ENCODE results near the gene JPT1. TPM values are rescaled to one million over a fixed set of nuclear protein-coding genes. Genes with fewer than 3 reads are reported as not detected.

Gene JPT1
- total and polyA plus RNA-seq, 4 donors = 35.1 to 140 (median 97.1) TPM

DNA sequence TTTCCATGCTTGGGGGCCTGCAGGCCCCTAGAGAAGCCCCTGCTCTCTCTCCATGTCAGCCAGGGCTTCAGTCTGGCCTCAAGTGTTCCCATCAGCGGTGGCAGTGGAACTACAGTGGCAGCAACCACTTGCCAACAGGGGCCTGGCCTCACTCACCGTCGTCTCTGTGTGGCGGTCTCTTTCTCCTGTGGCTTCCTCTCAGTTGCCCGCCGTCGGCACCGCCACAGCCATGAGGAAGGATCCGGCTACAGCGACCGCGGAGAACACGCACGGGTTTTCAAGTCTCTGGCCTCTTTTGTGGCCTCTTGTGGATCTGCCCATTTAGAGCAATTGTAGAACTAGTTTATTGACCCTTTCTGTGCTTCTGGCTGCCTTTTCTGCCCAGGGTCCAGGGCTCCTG is 36.0 kb downstream of the JPT1 start:
- TF ChIP-seq, protein P1, sequence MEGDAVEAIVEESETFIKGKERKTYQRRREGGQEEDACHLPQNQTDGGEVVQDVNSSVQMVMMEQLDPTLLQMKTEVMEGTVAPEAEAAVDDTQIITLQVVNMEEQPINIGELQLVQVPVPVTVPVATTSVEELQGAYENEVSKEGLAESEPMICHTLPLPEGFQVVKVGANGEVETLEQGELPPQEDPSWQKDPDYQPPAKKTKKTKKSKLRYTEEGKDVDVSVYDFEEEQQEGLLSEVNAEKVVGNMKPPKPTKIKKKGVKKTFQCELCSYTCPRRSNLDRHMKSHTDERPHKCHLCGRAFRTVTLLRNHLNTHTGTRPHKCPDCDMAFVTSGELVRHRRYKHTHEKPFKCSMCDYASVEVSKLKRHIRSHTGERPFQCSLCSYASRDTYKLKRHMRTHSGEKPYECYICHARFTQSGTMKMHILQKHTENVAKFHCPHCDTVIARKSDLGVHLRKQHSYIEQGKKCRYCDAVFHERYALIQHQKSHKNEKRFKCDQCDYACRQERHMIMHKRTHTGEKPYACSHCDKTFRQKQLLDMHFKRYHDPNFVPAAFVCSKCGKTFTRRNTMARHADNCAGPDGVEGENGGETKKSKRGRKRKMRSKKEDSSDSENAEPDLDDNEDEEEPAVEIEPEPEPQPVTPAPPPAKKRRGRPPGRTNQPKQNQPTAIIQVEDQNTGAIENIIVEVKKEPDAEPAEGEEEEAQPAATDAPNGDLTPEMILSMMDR (IDR thresholded peaks at IDR 0.05; ENCODE audit: control extremely low read depth, extremely low read depth) = no peak
- no peak for DNase-seq
- H3K9me3 ChIP-seq (ENCODE audit: control insufficient read depth in 4 of 4, insufficient read depth in 3 of 4, low read length in 3 of 4) = no peaks in the 10 kb centered on the region
- no peak for ATAC-seq (ENCODE audit: insufficient read depth, low FRiP score)
- peaks cover 0 to 34% (median 7%) of the 10 kb centered on the region in 5 donors for H3K4me1 ChIP-seq (ENCODE audit: control insufficient read depth in 5 of 5, insufficient read depth in 5 of 5, low read length in 5 of 5)
- no peak overlapping the region for H3K4me3 ChIP-seq
- peaks cover 0 to 15% (median 8%) of the 10 kb centered on the region in 4 donors for H3K36me3 ChIP-seq (ENCODE audit: control insufficient read depth in 4 of 4, insufficient read depth in 4 of 4, low read length in 4 of 4)
- no peak overlapping the region for H3K27ac ChIP-seq (ENCODE audit: low read depth in 1 of 2, low read length in 1 of 2)
- H3K27me3 ChIP-seq (ENCODE audit: control insufficient read depth in 3 of 3, insufficient read depth in 3 of 3, low read length in 2 of 3) = no peaks in the 10 kb centered on the region
- 83 to 88% methylated on average over 14 of the region's 14 CpGs for WGBS, 2 donors
- no peak overlapping the region for H3K9ac ChIP-seq (ENCODE audit: insufficient read depth in 1 of 2, low read length in 2 of 2)

DNA sequence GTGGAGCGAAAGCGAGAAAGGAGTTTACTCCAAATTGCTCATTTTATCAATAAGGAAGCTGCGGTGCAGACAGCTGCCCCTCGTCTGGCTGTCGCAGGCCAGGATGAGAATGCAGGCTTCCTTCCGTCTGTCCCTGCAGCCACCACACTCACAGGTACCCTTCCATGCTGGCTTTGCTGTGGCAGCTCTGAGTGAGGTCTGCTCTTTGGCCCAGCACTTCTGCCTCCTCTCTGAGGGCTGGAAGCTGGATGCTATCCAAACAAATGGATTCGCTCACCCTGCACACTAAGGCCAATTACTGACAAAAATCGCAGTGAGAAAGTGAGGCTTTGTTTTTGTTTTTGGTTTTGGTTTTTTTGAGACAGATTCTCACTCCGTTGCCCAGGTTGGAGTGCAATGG is 37.6 kb downstream of the JPT1 start:
- Histone ChIP-seq H3K27me3 (ENCODE audit: control insufficient read depth in 3 of 3, insufficient read depth in 3 of 3, low read length in 2 of 3) (no peaks in the 10 kb centered on the region), H3K9me3 (ENCODE audit: control insufficient read depth in 4 of 4, insufficient read depth in 3 of 4, low read length in 3 of 4) (no peaks in the 10 kb centered on the region), H3K4me1 (ENCODE audit: control insufficient read depth in 5 of 5, insufficient read depth in 5 of 5, low read length in 5 of 5) (peaks cover 0 to 34% (median 7%) of the 10 kb centered on the region in 5 donors), H3K4me3 (no peak overlapping the region), H3K9ac (ENCODE audit: insufficient read depth in 1 of 2, low read length in 2 of 2) (no peak overlapping the region), H3K36me3 (ENCODE audit: control insufficient read depth in 4 of 4, insufficient read depth in 4 of 4, low read length in 4 of 4) (peaks cover 0 to 13% (median 8%) of the 10 kb centered on the region in 4 donors), H3K27ac (ENCODE audit: low read depth in 1 of 2, low read length in 1 of 2) (peak overlapping the region in 1 of 2 donors; percentile 7)
- TF ChIP-seq, protein P1 (IDR thresholded peaks at IDR 0.05; ENCODE audit: control extremely low read depth, extremely low read depth) = no peak
- ATAC-seq (ENCODE audit: insufficient read depth, low FRiP score) (no peak), DNase-seq (peak; percentile 71 to 92 (median 84))
- WGBS, 2 donors = 75 to 77% methylated on average over 9 of the region's 9 CpGs

DNA sequence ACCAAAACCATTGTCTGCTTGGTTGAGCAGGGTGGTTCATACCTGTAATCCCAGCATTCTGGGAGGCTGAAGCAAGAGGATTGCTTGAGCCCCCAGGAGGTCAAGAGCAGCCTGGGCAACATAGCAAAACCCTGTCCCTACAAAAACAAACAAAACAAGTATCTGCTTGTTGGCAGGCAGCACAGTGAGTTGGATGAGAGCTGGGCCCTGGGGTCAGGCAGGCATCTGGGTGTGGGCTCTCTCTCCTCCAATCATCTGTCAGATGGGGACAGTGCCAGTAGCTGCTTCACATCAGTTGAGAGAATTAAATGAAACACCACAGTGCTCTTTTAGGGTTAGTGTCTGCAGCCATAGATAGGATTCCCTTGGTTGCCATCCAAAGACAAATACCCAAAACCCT is 38.8 kb downstream of the JPT1 start:
- Histone ChIP-seq H3K4me3 (no peak overlapping the region), H3K4me1 (ENCODE audit: control insufficient read depth in 5 of 5, insufficient read depth in 5 of 5, low read length in 5 of 5) (peaks cover 0 to 35% (median 12%) of the 10 kb centered on the region in 5 donors), H3K9ac (ENCODE audit: insufficient read depth in 1 of 2, low read length in 2 of 2) (no peak overlapping the region), H3K27ac (ENCODE audit: low read depth in 1 of 2, low read length in 1 of 2) (peak overlapping the region in 1 of 2 donors; percentile 52), H3K9me3 (ENCODE audit: control insufficient read depth in 4 of 4, insufficient read depth in 3 of 4, low read length in 3 of 4) (no peaks in the 10 kb centered on the region), H3K27me3 (ENCODE audit: control insufficient read depth in 3 of 3, insufficient read depth in 3 of 3, low read length in 2 of 3) (no peaks in the 10 kb centered on the region), H3K36me3 (ENCODE audit: control insufficient read depth in 4 of 4, insufficient read depth in 4 of 4, low read length in 4 of 4) (peaks cover 0 to 13% (median 6%) of the 10 kb centered on the region in 4 donors)
- ATAC-seq (ENCODE audit: insufficient read depth, low FRiP score) (no peak), DNase-seq (no peak)
- TF ChIP-seq, protein P1 (IDR thresholded peaks at IDR 0.05; ENCODE audit: control extremely low read depth, extremely low read depth) = no peak

All from lung (tissue), 12 donors.